C4-2B (cell line): ENCODE measurements around the gene NFKB1.
A peak's percentile ranks its signal among the peaks of the same experiment; 100 is the strongest.
"Not testable (repeated sequence)": the region's sequence is repeated elsewhere in the genome, so short reads cannot be mapped to it uniquely, and the experiment has no call there.

Source experiments
- H3K27ac ChIP-seq: fragments of 450-650 bp; 2 replicates; pipeline ENCODE4 v1.5.1; 2017
- CTCF ChIP-seq: fragments of 450-650 bp; conservative IDR thresholded peaks from 2 replicates; pipeline ENCODE4 v1.5.1; 2017; ENCODE audit warnings: mild to moderate bottlenecking
- ZFX ChIP-seq: fragments of 450-650 bp; IDR thresholded peaks from 2 replicates; pipeline ENCODE4 v1.6.1; 2017

Gene NFKB1

GRCh38 chr4:102566426-102566825, 65.3 kb downstream of the NFKB1 start:
- no peak overlapping the region for H3K27ac ChIP-seq
- TF ChIP-seq ZFX (no peak), CTCF (no peak)

- no peak overlapping the region for H3K27ac ChIP-seq
- TF ChIP-seq ZFX: no peak
- no peak for TF ChIP-seq CTCF
These were observed 66.3 kb downstream of the NFKB1 start for GRCh38 chr4:102567427-102567826.

GRCh38 chr4:102569200-102569599, 68.0 kb downstream of the NFKB1 start:
- TF ChIP-seq ZFX: no peak
- TF ChIP-seq CTCF: no peak
- no peak overlapping the region for H3K27ac ChIP-seq

- not testable (repeated sequence) for H3K27ac ChIP-seq
These were observed 69.1 kb downstream of the NFKB1 start for GRCh38 chr4:102570211-102570610.

GRCh38 chr4:102572452-102572851, 71.3 kb downstream of the NFKB1 start:
- TF ChIP-seq CTCF (no peak), ZFX (no peak)
- no peak overlapping the region for H3K27ac ChIP-seq

GRCh38 chr4:102574317-102574716, 73.2 kb downstream of the NFKB1 start:
- peak overlapping the region; percentile 35; the same call in 1 of the 2 replicates for H3K27ac ChIP-seq
- TF ChIP-seq ZFX (no peak), CTCF (no peak)

- H3K27ac ChIP-seq: peak overlapping the region; percentile 66; the same call in 1 of the 2 replicates
- TF ChIP-seq ZFX (no peak), CTCF (no peak)
These were observed 74.4 kb downstream of the NFKB1 start for GRCh38 chr4:102575369-102576129.

- no peak overlapping the region for H3K27ac ChIP-seq
- TF ChIP-seq CTCF (no peak), ZFX (no peak)
These were observed 77.1 kb downstream of the NFKB1 start for GRCh38 chr4:102578270-102578669.
